HepG2 (cell line): ENCODE data around the gene RHD.
"Not testable (repeated sequence)": the region's sequence is repeated elsewhere in the genome, so short reads cannot be mapped to it uniquely, and the experiment has no call there.

Source experiments
- ATRX ChIP-seq: sonication (generic); formaldehyde crosslinking; IDR thresholded peaks from 2 replicates; pipeline ENCODE4 v1.4.0; 2020; ENCODE audit warnings: missing genetic modification reagents, borderline replicate concordance
- BRF2 ChIP-seq: sonication (generic); formaldehyde crosslinking; IDR thresholded peaks from 2 replicates; pipeline ENCODE4 v1.8.1; 2022; ENCODE audit warnings: mild to moderate bottlenecking, missing genetic modification reagents
- ESRRA ChIP-seq: sonication (generic); formaldehyde crosslinking; IDR thresholded peaks from 2 replicates; pipeline ENCODE4 v1.5.1; 2020; ENCODE audit warnings: mild to moderate bottlenecking, low read depth, missing genetic modification reagents
- FOXP4 ChIP-seq: sonication (generic); formaldehyde crosslinking; IDR thresholded peaks from 2 replicates; pipeline ENCODE4 v1.4.0; 2020; ENCODE audit warnings: missing genetic modification reagents
- KLF13 ChIP-seq: sonication (generic); formaldehyde crosslinking; IDR thresholded peaks from 2 replicates; pipeline ENCODE4 v1.4.0; 2020; ENCODE audit warnings: mild to moderate bottlenecking, missing genetic modification reagents
- PRPF4 ChIP-seq: fragments of 200-400 bp; formaldehyde crosslinking; IDR thresholded peaks from 2 replicates; pipeline ENCODE4 v1.6.1; 2016; ENCODE audit warnings: low read length, low read depth; ENCODE audit not compliant: poor library complexity, severe bottlenecking
- ZHX1 ChIP-seq: sonication (generic); formaldehyde crosslinking; IDR thresholded peaks from 2 replicates; pipeline ENCODE4 v1.8.1; 2022; ENCODE audit warnings: low read depth, mild to moderate bottlenecking, missing genetic modification reagents

GRCh38 chr1:25362634-25363559 is 90.6 kb downstream of the RHD start:
- TF ChIP-seq ATRX; BRF2 (CRISPR knock-in tag); ZHX1 (CRISPR knock-in tag); FOXP4; KLF13 (CRISPR knock-in tag); ESRRA (CRISPR knock-in tag); PRPF4: not testable (repeated sequence)
